Astrocyte (in vitro differentiated cells and primary cell): ENCODE measurements around the gene ID4.

ENCODE experiments used
- EZH2 ChIP-seq: IDR thresholded peaks from 2 replicates; pipeline ENCODE4 v1.6.1; 2012; ENCODE audit warnings: mild to moderate bottlenecking, low read length, inconsistent platforms; ENCODE audit not compliant: insufficient read depth
- TF ChIP-seq, protein P1 (sequence below): IDR thresholded peaks from 2 replicates; pipeline ENCODE4 v1.5.1; 2011; ENCODE audit warnings: low read depth, mild to moderate bottlenecking, inconsistent platforms, low read length, moderate library complexity; ENCODE audit not compliant: insufficient read depth

GRCh38 chr6:19833947-19834346 lies 3.2 kb upstream of the ID4 start:
- TF ChIP-seq, protein P1, sequence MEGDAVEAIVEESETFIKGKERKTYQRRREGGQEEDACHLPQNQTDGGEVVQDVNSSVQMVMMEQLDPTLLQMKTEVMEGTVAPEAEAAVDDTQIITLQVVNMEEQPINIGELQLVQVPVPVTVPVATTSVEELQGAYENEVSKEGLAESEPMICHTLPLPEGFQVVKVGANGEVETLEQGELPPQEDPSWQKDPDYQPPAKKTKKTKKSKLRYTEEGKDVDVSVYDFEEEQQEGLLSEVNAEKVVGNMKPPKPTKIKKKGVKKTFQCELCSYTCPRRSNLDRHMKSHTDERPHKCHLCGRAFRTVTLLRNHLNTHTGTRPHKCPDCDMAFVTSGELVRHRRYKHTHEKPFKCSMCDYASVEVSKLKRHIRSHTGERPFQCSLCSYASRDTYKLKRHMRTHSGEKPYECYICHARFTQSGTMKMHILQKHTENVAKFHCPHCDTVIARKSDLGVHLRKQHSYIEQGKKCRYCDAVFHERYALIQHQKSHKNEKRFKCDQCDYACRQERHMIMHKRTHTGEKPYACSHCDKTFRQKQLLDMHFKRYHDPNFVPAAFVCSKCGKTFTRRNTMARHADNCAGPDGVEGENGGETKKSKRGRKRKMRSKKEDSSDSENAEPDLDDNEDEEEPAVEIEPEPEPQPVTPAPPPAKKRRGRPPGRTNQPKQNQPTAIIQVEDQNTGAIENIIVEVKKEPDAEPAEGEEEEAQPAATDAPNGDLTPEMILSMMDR, result no peak
- no peak for TF ChIP-seq EZH2
